Bronchial smooth muscle cell (primary cell): ENCODE results near the gene MEFV. TPM values are rescaled to one million over a fixed set of nuclear protein-coding genes. Genes with fewer than 3 reads are reported as not detected.

Source experiments
- total RNA-seq: library from RNA; depleted of rRNA; stranded (reverse); fragments of >200 nt; gene quantifications from 2 replicates; pipeline ENCODE4 v1.2.1, GENCODE V29; 2014

MEFV gene
- under 0.01 and 0.09 TPM in 2 replicates for total RNA-seq

DNA sequence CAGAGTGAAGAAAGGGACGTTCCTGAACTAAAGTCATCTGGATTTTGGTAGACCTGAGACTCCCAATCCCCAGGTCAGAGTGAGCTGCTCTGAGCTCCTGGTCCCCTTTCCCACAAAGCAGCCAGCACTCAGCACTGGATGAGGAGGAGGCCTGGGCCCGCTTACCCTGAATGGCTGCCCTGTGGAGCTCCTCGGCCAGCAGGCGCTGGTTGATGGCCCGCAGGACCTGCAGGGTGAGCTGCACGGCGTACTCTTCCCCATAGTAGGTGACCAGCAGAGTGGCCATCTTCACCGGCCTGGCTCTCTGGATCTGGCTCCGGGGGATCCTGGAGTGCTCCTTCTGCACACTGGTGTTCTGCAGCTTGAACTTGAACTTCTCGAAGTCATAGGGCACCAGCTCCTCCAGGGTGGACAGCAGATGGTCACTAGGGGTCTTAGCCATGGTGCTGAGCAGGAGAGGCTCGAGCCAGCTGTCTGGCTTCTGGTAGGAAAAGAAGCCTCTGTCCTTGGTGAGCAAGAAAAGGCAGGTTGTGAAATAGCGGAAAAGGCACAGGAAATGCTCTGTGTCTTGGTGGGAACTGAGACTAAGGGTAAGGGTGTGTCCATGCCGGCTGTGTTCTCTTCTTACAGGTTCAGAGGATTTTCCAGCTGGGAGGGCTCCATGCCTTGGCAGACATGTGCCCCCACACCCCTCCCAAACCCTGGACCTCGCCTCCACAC is at the start of gene MEFV:
Gene MEFV (minus strand): TSS at position 488 of the 720 bp plus-strand sequence. CDS start 46 bp downstream, at position 442.

GRCh38 chr16:3305109-3306068 is 49.0 kb upstream of the MEFV start, which contains the start of the genes TIGD7 and ZNF75A:
Gene TIGD7, minus strand, starts transcription at chr16:3305430. Its CDS starts 4,816 bp downstream, at chr16:3300614.
Gene ZNF75A, plus strand, starts transcription at chr16:3305497. Its CDS starts 2,932 bp downstream, at chr16:3308429.

GRCh38 chr16:3282730-3283542 is 26.5 kb upstream of the MEFV start, which contains the start of gene ZNF263:
Gene ZNF263, plus strand, starts transcription at chr16:3283491. Its CDS starts 328 bp downstream, at chr16:3283819.

GRCh38 chr16:3234857-3235561 is 21.4 kb downstream of the MEFV start, which contains the start of gene ZNF200:
Gene ZNF200, minus strand, starts transcription at chr16:3235158. Its CDS starts 1,403 bp downstream, at chr16:3233755.

Other genes with a start within 250 kb of the MEFV start
- gene CLDN9, start 243.7 kb downstream of the MEFV start, total RNA-seq: under 0.01 TPM in 1 of 2 replicates, not detected in the other
- gene CLDN6, start 238.4 kb downstream of the MEFV start, total RNA-seq: 0.09 and 0.16 TPM in 2 replicates
- 49.5 and 111 TPM in 2 replicates for gene TNFRSF12A, start 236.3 kb downstream of the MEFV start, total RNA-seq
- gene HCFC1R1, start 232.7 kb downstream of the MEFV start, total RNA-seq: 16.8 and 30.7 TPM in 2 replicates
- 17.8 and 20.2 TPM in 2 replicates for gene THOC6, start 232.6 kb downstream of the MEFV start, total RNA-seq
- gene BICDL2, start 219.7 kb downstream of the MEFV start, total RNA-seq: 0.17 and 0.32 TPM in 2 replicates
- gene MMP25, start 210.1 kb downstream of the MEFV start, total RNA-seq: under 0.01 TPM in 1 of 2 replicates, not detected in the other
- gene IL32, start 191.0 kb downstream of the MEFV start, total RNA-seq: 2.7 and 5.2 TPM in 2 replicates
- gene ZSCAN10, start 157.3 kb downstream of the MEFV start, total RNA-seq: not detected in 2 replicates
- gene ZNF205, start 144.0 kb downstream of the MEFV start, total RNA-seq: 12.1 and 14.3 TPM in 2 replicates
- gene ZNF213, start 121.6 kb downstream of the MEFV start, total RNA-seq: 3.2 and 5.0 TPM in 2 replicates
- not detected in 2 replicates for gene OR1F1, start 68.4 kb downstream of the MEFV start, total RNA-seq
- gene ZNF200, start 21.5 kb downstream of the MEFV start, total RNA-seq: 6.0 and 6.3 TPM in 2 replicates
- 30.0 and 30.6 TPM in 2 replicates for gene ZNF263, start 26.9 kb upstream of the MEFV start, total RNA-seq
- 4.4 and 8.5 TPM in 2 replicates for gene TIGD7, start 48.8 kb upstream of the MEFV start, total RNA-seq
- 16.7 and 18.3 TPM in 2 replicates for gene ZNF75A, start 48.9 kb upstream of the MEFV start, total RNA-seq
- 0.16 and 0.43 TPM in 2 replicates for gene OR2C1, start 99.3 kb upstream of the MEFV start, total RNA-seq
- gene ZSCAN32, start 144.4 kb upstream of the MEFV start, total RNA-seq: 6.2 and 9.1 TPM in 2 replicates
- 4.8 and 6.3 TPM in 2 replicates for gene ZNF174, start 144.6 kb upstream of the MEFV start, total RNA-seq
- gene ZNF597, start 186.9 kb upstream of the MEFV start, total RNA-seq: 1.1 and 1.3 TPM in 2 replicates
- 8.4 and 14.6 TPM in 2 replicates for gene NAA60, start 187.0 kb upstream of the MEFV start, total RNA-seq
- not detected in 2 replicates for gene C16orf90, start 238.9 kb upstream of the MEFV start, total RNA-seq
- gene CLUAP1, start 244.4 kb upstream of the MEFV start, total RNA-seq: 21.8 and 45.3 TPM in 2 replicates